Epithelial cell of proximal tubule (primary cell): ENCODE measurements around the gene PRSS57. TPM values are rescaled to one million over a fixed set of nuclear protein-coding genes. Genes with fewer than 3 reads are reported as not detected.

Experiments used
- DNase-seq: peaks from one replicate; pipeline ENCODE4 v3.0.0-alpha.2; 2011; ENCODE audit warnings: low read depth
- H3K4me3 ChIP-seq: 2 replicates; pipeline ENCODE4 v1.5.1; 2011; ENCODE audit warnings: low read depth, mild to moderate bottlenecking, low read length
- CTCF ChIP-seq: conservative IDR thresholded peaks from 2 replicates; pipeline ENCODE4 v1.5.1; 2012; ENCODE audit warnings: low read depth, mild to moderate bottlenecking, low read length
- total RNA-seq: library from RNA; depleted of rRNA; stranded (reverse); fragments of >200 nt; gene quantifications from 2 replicates; pipeline ENCODE4 v1.2.3, GENCODE V29; 2015

Gene PRSS57
- total RNA-seq, 1 donor from 2014 or later: not detected

- H3K4me3 ChIP-seq: no peak overlapping the region
- no peak for DNase-seq
- no peak for TF ChIP-seq CTCF
Measured at GRCh38 chr19:711254-711653, 16.0 kb upstream of the PRSS57 start.

GRCh38 chr19:710767-711166 lies 15.5 kb upstream of the PRSS57 start:
- no peak for TF ChIP-seq CTCF
- H3K4me3 ChIP-seq: no peak overlapping the region
- no peak for DNase-seq

GRCh38 chr19:709965-710571 lies 14.8 kb upstream of the PRSS57 start:
- TF ChIP-seq CTCF: no peak
- H3K4me3 ChIP-seq: peak overlapping the region; percentile 40
- no peak for DNase-seq

GRCh38 chr19:709196-709964 lies 14.1 kb upstream of the PRSS57 start:
- TF ChIP-seq CTCF: no peak
- H3K4me3 ChIP-seq: peak overlapping the region; percentile 40
- DNase-seq: no peak

GRCh38 chr19:708154-709143 lies 13.2 kb upstream of the PRSS57 start, which contains the start of gene PALM:
PALM (plus strand) TSS chr19:708935; CDS start chr19:709147, 212 bp downstream.
- no peak for TF ChIP-seq CTCF
- peak within 1 kb of the TSS; percentile 50 for H3K4me3 ChIP-seq
- DNase-seq: no peak

- DNase-seq: no peak
- TF ChIP-seq CTCF: no peak
- peak overlapping the region; percentile 33 for H3K4me3 ChIP-seq
Measured at GRCh38 chr19:704447-704741, 9.1 kb upstream of the PRSS57 start.
